GM21423 (cell line): ENCODE results near the gene TMEM213.

Experiments used
- ATAC-seq: cut with Tn5 transposase; IDR thresholded peaks from one replicate; pipeline ENCODE4 v1.9.1; 2021; ENCODE audit warnings: mild to moderate bottlenecking, moderate library complexity; ENCODE audit not compliant: unreplicated experiment

The TMEM213 gene

DNA sequence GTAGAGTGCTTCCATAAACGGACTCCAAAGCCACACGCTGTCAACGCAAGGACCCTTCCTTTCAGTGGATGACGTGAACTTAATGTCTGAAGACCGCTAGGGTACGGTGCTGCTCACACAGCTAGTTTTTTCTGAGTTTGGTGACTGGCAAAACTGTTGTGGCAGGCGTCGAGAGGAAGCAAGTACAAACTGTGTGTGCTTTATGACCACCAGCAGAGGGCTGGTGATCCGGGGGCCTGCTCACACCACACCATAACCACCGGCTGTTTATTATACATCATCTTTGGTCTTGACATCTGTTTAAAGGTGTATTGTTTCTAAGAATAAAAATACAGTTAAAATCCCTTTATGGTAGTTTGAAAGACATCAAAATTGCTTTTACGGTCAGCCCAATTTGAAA is 37.3 kb downstream of the TMEM213 start:
- ATAC-seq, result no peak

GRCh38 chr7:138837627-138838026 is 39.8 kb downstream of the TMEM213 start:
- ATAC-seq, result no peak

GRCh38 chr7:138838166-138838565 is 40.4 kb downstream of the TMEM213 start:
- ATAC-seq, result no peak

DNA sequence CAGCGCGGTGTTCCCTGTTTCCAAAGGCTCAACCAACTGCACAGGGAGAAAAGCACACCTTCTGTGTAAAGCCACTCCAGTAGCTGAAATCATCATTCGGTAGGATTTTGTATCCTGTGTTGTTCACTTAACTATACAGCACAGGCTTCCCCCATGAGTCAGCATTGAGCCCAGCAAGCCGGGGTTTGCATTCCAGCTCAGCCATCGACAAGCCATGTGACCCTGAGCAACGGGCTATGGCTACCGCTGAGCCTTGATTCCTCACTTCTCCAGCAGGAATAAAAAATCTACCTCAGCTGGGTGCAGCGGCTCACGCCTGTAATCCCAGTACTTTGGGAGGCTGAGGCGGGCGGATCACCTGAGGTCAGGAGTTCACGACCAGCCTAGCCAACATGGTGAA is 44.3 kb downstream of the TMEM213 start:
- ATAC-seq, result no peak

GRCh38 chr7:138843632-138844580 is 46.1 kb downstream of the TMEM213 start:
- ATAC-seq, result no peak

- ATAC-seq, result no peak
Observed at GRCh38 chr7:138845711-138846110, 47.9 kb downstream of the TMEM213 start.

- ATAC-seq, result no peak
Observed at GRCh38 chr7:138848056-138848980, 50.5 kb downstream of the TMEM213 start.

DNA sequence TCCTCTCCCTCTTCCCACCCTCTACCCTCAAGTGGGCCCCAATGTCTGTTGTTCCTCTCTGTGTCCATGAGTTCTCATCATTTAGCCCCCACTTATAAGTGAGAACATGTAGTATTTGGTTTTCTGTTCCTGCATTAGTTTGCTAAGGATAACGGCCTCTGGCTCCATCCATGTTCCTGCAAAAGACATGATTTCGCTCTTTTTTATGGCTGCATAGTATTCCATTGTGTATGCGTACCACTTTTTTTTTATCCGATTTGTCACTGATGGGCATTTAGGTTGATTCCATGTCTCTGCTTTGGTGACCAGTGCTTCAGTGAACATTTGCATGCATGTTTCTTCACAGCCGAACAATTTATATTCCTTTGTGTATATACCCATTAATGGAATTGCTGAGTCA is 51.9 kb downstream of the TMEM213 start:
- no peak for ATAC-seq

DNA sequence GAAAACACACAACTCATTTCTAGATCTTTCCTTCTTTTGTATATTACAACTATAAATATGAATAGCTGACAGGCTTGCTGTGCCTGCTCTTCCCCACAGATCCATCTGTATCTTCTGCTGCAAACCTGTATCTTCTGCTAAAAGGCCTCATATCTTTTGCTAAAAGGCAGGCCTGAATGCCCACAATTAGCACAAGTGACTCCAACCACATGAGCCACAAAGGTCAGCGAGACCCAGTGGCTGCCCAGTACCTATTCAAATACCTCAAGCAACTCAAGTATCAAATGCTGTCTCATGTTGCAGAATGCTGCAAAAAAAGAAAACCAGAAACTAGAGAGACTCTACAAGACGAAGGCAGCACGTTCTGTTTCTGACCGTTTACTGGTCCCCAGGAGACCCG is 54.7 kb downstream of the TMEM213 start:
- no peak for ATAC-seq

DNA sequence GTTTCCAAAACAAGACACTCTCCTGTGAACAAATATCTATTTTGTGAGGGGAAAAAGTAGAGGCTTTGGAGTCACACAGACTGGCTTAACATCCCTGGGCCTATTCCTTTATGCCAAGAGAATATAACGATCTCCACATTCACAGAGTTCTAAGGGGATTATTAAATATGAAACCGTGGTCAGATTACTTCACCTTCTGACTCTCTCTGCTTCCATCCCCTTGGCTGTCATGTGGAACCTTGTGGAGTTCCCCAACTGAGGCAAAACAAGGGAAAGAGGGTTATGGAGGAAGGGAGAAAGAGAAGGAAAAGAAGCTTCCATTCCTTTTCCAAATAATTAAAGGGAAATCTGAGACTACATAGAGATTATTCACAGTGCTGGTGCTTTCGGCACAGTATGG is 55.7 kb downstream of the TMEM213 start:
- ATAC-seq, result no peak

DNA sequence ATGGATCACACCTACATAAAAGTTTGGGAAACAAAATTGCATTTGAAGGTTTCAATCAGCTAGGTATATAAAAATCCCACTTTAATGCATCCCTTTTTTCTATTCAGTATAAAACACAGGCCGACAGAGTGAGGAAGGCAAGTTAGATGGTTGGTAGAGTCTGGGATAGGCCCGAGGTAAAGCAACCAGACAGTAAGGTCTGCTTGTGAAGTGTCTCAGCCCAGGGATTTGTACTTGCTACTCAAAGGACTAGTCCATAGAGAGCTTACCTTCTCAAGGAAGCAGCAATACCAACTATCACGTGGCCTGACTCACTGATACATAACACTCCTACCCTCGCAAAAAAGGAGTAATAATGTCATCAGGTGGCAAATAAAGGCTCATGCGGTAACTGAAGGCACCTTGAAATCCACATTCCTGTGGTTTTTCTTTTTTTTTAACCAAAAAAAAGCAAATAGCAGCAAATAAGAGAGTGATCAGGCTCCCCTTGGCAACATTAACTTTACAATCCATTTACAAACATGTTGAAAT is 56.4 kb downstream of the TMEM213 start:
- no peak for ATAC-seq

DNA sequence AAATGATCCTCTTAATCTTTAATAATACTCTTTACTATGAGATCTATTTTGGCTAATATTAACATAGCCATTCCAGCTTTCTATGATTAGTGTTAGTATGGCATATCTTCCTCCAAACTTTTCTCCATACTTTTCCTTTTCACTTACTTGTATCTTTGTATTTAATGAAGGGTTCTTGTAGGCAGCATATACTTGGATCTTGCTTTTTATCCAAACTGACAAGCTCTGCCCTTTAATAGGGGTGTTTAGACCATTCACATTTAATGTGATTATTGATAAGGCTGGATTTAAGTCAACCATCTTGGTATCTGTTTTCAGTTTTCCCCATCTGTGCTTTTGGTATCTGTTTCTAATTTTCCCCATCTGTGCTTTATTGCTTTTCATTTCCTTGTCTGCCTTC is 59.9 kb downstream of the TMEM213 start:
- no peak for ATAC-seq

- ATAC-seq, result no peak
Observed at GRCh38 chr7:138861051-138861450, 63.3 kb downstream of the TMEM213 start.

DNA sequence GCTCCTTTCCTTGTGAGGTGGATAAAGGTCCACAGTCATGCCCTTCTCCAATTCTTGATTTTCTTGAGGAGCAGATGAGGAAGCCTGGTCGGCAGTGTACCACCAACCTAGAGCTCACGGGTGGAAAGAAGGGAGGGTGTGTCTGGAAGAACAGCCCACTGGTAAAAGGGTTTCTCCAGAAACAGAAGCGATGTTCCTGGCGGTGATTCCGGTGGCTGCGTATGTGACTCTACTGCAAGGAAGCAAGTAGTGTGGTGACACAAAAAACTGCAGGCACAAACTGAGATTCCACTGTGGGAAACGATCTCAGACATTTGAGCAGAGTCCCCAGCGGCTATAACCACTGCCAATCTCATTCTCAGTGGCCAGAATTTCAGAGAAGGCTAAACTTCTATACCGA is 66.1 kb downstream of the TMEM213 start:
- no peak for ATAC-seq

- no peak for ATAC-seq
Observed at GRCh38 chr7:138864667-138865066, 66.9 kb downstream of the TMEM213 start.

DNA sequence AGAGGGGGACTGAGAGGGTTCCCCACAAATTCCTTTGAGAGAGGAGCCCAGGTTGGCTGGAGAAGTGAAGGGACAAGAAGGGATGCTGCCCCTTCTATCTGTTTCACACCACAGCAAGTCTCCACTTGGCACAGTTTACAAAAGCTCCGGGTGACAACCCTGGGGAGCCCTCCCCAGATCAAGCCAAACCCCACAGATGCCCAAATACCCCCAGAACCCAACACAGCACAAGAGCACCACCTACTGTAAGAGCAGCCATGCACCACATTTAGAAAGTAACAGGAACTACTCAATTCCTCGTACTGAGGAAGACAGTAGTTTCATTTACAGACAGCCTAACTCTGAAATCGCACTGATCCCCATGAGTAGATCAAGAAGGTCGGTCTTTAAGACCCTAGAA is 68.0 kb downstream of the TMEM213 start:
- no peak for ATAC-seq

DNA sequence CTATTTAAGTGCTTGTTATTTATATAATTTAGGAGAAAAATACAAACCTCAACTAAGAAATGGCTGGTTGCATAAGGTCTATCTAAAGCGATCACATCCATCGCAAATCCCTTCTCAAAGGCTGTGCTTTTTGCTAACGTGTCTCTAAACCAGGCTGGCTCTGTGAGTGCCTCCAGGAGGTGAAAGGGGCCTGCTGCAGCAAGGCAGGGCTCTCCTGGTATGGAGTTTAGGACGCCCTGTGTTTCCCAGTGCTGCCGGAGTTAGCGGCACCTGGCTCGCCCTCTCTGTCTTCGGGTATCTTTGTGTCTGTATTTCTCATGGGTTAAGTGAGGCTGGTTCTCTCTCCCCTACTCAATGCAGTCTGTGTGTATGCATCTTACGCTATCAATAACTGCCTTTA is 68.6 kb downstream of the TMEM213 start:
- no peak for ATAC-seq

DNA sequence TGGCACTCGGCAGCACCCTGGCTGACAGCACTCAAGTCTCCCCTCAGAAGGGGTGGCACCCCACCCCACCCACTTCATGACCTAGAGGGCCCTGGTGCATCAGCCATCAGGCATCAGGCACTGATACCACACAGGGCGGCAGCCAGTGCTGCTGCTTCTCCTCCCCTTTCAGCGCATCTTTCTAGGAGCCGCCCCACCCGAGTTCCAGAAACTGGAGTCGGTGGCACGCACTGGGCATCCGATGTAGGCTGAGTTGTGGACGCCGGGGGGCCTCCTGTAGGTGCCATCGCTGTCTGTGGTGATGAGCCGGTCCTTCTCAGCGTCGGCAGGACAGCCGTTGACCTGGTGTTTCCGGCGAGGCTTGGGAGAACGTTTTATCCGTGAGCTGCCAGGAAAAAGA is 70.0 kb downstream of the TMEM213 start:
- ATAC-seq, result no peak

DNA sequence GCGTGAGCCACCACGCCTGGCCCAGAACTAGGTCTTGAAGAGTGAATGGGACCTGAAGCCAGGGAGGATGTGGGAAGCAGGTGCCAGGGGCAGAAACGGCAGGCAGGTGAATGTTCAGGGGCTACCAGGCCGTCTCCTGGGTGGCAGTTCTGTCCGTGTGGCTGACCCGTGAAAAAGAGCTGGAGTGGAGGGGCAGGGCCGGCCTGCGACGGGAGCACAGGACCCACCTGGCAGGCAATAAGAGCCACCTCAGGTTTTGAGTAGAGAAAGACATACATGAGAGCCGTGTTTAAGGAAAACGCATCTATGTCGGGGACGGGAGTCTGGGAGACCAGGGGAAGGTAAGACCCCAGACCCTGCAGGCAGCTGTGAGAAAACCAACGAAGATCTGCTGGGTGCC is 70.9 kb downstream of the TMEM213 start:
- no peak for ATAC-seq

GRCh38 chr7:138869353-138869752 is 71.6 kb downstream of the TMEM213 start:
- ATAC-seq, result no peak

DNA sequence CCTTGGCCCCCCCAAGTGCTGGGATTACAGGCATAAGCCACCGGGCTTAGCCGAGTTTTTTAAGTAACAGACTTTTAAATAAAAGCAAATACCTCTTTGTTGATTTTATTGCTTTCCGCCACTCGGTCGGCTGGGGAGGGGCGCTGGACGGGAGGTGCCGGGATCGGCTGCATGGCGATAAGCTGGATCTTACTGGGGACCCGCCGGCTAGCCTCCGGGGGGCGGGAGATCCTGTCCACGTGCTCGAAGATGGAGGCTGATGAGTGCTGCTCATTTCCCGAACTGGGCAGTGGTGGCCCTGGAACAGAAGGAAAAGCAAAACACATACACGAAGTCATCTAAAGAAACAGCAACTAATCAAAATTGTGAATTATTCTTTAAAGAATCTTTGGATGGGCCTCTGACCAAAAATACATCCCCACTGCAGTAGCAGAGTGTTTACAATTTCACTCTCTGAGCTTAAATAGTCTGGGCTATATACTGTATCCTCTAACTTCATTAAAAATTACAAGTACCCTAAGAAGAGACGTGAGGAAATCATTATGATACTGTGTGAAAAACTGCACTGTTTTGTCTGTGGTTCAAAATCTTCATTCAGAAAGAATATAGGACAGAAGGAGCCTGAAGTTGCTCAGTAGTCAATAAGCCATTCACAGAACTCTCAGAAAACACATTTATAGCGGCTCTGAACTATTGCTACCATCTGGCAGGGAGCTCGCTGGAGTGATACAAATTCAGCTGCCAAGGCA is 73.4 kb downstream of the TMEM213 start:
- ATAC-seq, result no peak
